ENCODE results near the gene TKT.

Gene TKT

DNA sequence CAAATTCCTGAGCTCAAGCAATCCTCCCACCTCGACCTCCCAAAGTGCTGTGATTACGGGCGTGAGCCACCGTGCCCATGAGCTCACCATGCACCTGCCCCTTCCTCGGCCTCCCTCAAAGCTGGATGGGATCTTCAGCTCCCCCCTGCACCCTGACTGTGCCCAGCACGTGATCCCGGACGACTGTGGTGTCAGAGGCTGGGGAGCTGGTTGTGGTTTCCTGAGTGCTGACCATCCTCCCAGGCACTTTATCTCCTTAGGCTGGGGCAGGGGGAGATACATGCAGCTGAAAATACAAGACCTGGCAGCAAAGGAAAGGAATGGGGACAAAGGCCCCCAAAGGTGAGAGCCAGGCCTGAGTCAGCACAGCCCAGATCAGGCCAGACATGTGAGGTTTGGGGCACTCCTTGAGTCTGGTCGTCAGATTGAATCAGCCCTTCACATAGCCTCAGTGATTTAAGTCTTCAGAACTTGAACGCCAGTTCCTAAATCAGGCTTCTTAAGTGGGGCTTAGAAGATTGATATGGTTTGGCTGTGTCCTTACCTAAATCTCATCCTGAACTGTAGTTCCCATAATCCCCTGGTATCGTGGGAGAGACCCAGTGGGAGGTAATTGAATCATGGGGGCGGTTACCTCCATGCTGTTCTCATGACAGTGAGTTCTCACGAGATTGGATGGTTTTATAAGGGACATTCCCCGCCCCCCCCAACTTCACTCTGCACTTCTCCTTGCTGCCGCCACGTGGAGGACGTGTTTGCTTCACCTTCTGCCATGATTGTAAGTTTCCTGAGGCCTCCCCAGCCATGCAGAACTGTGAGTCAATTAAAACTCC lies 59.0 kb downstream of the TKT start:
- Mint-ChIP-seq H3K27ac (peak overlapping the region; percentile 63), H3K4me1 (ENCODE audit: low read depth) (peaks cover 52% of the 10 kb centered on the region), H3K36me3 (ENCODE audit: low read depth) (peaks cover 25% of the 10 kb centered on the region), H3K27me3 (peaks cover 2% of the 10 kb centered on the region), H3K9me3 (no peaks in the 10 kb centered on the region), H3K4me3 (no peak overlapping the region)
- intact Hi-C loops (cut with micrococcal nuclease), result loop anchor here (1.0 to 5.0 kb wide), 3 partner anchors 34 to 82 kb away; partner anchors contain the start of gene PRKCD

DNA sequence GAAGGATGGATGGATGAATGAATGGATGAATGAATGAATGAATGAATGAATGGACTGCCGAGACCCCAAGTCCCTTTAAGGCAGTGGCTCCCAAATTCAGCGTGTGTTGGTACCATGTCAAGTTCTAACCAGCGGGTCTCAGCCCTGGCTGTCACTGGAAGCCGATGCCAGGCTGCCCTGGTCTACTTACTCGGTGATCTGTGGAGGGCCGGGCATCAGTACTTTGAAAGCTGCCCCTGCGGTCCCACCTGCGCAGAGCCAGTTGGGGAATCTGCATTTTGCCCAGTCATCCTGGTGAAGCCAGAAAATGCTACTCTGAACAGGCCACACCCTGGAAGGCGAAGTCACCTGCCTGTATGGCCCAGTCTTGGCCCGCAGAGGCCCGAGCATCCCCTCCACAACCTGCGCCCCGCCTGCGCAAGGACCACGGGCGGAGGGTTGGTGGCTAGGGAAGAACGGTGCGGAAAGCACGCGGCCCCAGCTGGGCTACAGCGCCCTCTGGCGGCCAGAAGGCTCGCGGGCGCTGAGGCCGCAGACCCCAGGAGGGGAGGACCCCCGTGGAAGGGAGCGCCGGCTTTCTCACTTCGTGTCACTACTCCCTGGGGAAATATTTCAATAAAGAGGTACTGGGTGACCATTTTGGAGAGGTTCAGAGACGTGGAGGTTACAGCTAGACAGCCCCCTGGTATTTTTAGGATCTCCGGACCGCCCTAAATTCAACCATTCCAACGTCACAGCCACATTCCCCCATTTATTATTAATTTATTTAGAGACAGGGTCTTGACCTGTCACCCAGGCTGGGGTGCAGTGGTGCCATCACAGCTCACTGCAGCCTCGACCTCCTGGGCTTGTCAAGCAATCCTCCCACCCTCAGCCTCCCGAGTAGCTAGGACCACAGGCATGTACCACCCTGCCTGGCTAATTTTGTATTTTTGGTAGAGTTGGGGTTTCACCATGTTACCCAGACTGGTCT lies 59.9 kb downstream of the TKT start:
- H3K27ac Mint-ChIP-seq, result peak overlapping the region; percentile 63
- intact Hi-C loops (cut with micrococcal nuclease), result loop anchor here (1.0 to 5.0 kb wide), 3 partner anchors 34 to 82 kb away; partner anchors contain the start of gene PRKCD
- no peak overlapping the region for H3K4me3 Mint-ChIP-seq
- H3K27me3 Mint-ChIP-seq, result peaks cover 2% of the 10 kb centered on the region
- H3K9me3 Mint-ChIP-seq, result no peaks in the 10 kb centered on the region
- H3K36me3 Mint-ChIP-seq (ENCODE audit: low read depth), result peaks cover 33% of the 10 kb centered on the region
- peaks cover 55% of the 10 kb centered on the region for H3K4me1 Mint-ChIP-seq (ENCODE audit: low read depth)

DNA sequence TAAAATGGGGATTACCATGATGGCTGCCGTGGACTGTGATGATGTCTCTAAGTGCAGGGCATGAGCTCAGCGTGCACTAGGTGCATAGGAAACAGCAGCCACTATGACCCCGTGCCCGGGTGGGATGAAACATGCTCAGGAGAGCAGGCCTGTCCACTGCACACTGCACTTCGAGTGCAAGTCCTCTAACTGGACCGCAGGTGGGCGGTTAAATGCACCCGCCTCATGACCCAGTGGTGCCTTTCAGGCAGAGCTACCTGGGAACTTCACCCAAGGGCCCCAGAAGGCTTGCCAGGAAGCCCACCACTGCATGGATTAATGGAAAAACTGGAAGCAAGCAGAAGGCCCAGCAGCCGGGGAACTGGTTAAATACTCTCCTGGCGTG lies 60.8 kb downstream of the TKT start:
- intact Hi-C loops (cut with micrococcal nuclease), result loop anchor here (5.0 kb wide), 1 partner anchor 33 kb away; the partner anchor contains the start of gene PRKCD
- Mint-ChIP-seq H3K27ac (no peak overlapping the region), H3K36me3 (ENCODE audit: low read depth) (peaks cover 41% of the 10 kb centered on the region), H3K9me3 (no peaks in the 10 kb centered on the region), H3K4me1 (ENCODE audit: low read depth) (peaks cover 63% of the 10 kb centered on the region), H3K4me3 (no peak overlapping the region), H3K27me3 (peaks cover 2% of the 10 kb centered on the region)

DNA sequence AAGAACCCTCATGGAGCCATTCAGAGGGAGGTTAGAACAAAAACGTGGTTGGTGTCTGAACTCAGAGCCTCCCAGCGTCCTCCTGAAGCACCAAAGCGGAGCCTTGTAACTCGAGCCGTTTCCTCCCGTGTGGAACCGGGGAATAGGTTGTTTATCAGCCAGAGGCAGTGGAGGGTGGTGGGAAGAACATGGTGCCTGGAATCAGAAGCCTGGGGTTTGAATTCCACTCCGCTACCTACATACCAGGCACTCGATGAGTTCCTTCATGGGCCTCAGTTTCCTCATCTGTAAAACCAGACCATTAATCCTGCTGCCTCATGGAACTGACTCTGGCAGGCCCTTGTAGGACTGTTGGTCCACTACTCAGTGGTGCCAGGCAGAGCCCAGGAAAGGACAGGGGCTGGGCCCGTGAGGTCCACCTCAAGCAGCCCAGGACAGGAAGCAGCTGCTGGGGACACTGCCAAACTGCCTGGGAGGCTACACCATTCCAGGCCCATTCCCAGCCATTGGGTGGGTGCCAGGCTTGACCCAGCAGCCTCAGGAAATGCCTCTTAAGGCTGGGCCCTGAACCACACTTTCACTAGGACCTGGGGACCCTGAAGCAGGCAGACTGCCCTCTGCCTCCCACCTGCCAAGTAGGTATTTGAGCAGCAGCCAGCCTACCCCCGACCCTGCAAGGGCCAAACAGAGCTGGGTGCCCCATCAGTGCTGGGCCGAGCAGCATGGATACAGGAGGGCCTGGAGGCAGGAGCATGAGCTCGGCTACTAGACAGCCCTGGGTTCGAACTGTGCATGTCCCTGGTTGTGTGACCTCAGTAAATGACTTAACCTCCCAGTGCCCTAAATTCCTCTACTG lies 61.4 kb downstream of the TKT start:
- H3K27ac Mint-ChIP-seq, result peak overlapping the region; percentile 29
- no peaks in the 10 kb centered on the region for H3K9me3 Mint-ChIP-seq
- H3K4me1 Mint-ChIP-seq (ENCODE audit: low read depth), result peaks cover 68% of the 10 kb centered on the region
- H3K4me3 Mint-ChIP-seq, result no peak overlapping the region
- H3K36me3 Mint-ChIP-seq (ENCODE audit: low read depth), result peaks cover 47% of the 10 kb centered on the region
- H3K27me3 Mint-ChIP-seq, result peaks cover 2% of the 10 kb centered on the region
- intact Hi-C loops (cut with micrococcal nuclease), result loop anchor here (5.0 kb wide), 1 partner anchor 32 kb away; the partner anchor contains the start of gene PRKCD

DNA sequence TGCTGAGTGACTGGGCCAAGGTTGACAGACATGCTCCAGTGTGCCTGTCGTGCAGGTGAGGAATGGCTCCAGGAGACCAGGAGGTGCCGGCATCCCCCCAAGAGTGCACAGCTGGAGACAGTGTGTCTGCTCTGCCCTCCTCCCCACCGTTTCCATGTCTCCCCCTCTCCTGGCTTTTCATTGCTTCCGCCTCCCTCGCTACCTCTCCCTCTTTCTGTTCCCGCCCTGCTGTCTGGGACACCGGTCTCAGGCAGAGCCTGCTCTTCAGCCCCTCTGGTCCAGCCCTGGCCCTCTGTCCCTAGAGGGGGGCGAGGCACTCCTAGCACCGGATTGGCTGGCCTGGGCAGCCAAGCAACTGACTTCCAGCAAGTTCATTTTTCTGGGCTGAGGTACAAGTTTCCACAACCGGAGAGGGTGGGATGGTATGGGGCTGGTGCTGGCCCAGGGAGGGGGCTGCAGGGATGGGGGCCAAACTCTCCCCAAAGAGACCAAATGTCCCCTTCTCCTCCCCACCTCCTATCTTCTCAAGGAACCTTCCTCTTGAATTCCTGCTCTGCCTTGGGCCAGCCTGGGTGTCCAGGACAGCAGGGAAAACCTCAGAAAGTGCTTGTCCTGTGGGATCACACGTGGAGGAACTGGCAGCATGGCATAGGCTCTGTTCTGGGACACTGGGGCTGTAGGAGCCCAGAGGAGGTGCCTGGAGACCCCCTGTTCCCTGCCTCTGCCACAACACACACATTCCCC lies 62.2 kb downstream of the TKT start:
- H3K27me3 Mint-ChIP-seq, result peaks cover under 1% of the 10 kb centered on the region
- H3K36me3 Mint-ChIP-seq (ENCODE audit: low read depth), result peaks cover 55% of the 10 kb centered on the region
- H3K9me3 Mint-ChIP-seq, result no peaks in the 10 kb centered on the region
- intact Hi-C loops (cut with micrococcal nuclease), result no loop called here
- H3K4me1 Mint-ChIP-seq (ENCODE audit: low read depth), result peaks cover 66% of the 10 kb centered on the region
- H3K4me3 Mint-ChIP-seq, result no peak overlapping the region
- peak overlapping the region; percentile 29 for H3K27ac Mint-ChIP-seq

DNA sequence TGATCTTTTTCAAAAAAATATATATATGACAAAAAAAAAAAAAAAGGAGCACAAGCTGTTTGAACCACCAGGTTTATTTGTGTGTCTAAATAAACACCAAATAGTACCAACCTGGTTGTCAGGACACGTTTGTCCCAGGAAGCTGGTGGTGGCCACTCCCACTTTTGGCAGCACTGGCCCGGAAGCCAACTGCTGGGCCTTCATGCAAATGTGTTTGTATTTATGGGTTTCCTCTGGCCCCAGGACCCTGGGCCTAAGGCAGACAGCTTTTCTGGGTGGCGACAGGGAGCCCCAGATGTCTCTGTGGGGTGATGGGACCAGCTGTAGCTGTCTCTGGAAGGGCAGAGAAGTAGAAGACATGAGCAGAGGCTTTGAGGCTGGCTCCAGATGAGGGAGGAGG lies 63.2 kb downstream of the TKT start:
- Mint-ChIP-seq H3K9me3 (no peaks in the 10 kb centered on the region), H3K27ac (no peak overlapping the region), H3K36me3 (ENCODE audit: low read depth) (peaks cover 65% of the 10 kb centered on the region), H3K27me3 (no peaks in the 10 kb centered on the region), H3K4me1 (ENCODE audit: low read depth) (peaks cover 59% of the 10 kb centered on the region), H3K4me3 (no peak overlapping the region)
- intact Hi-C loops (cut with micrococcal nuclease), result no loop called here

DNA sequence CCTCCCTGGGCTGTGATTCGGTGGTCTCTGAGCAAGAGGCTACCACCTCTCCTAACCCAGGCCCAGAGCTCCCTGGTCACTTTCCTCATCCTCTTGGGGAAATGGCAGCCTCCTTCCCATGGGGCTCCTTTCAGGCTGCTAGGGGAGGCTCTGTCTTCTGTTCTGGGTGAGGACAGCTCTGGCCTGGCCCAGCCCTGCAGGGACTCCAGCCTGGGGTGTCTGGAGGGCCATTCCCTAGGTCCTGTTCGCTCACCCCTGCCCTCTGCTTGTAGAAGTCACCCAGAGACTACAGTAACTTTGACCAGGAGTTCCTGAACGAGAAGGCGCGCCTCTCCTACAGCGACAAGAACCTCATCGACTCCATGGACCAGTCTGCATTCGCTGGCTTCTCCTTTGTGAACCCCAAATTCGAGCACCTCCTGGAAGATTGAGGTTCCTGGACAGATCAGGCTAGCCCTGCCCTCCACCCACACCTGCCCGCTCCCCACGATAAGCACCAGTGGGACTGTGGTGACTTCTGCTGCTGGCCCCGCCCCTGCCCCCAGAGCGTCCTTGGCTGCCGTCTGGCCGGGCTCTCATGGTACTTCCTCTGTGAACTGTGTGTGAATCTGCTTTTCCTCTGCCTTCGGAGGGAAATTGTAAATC lies 63.9 kb downstream of the TKT start:
- Mint-ChIP-seq H3K4me3 (no peak overlapping the region), H3K4me1 (ENCODE audit: low read depth) (peaks cover 60% of the 10 kb centered on the region), H3K9me3 (no peaks in the 10 kb centered on the region), H3K36me3 (ENCODE audit: low read depth) (peaks cover 72% of the 10 kb centered on the region), H3K27me3 (no peaks in the 10 kb centered on the region), H3K27ac (no peak overlapping the region)
- intact Hi-C loops (cut with micrococcal nuclease), result no loop called here

DNA sequence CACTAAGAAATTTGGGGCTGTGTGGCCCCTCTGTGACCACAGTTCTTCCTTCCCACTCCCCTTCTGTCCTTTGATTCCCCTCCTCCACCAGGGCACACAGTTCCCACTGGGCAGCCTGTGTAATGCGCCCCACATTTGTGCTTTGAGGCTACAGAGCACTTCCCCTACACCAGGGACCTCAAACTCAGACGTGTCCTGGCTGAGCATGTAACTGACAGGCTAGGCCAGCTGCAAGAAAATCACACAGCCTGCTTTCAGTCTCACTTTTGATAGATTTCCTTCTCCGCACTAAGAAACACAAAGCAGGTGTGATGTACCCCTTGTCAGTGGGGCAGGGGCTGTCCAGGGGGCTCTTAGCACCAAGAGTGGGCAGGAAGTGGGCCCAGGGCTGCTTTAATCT lies 65.2 kb downstream of the TKT start:
- H3K4me1 Mint-ChIP-seq (ENCODE audit: low read depth), result peaks cover 58% of the 10 kb centered on the region
- H3K9me3 Mint-ChIP-seq, result no peaks in the 10 kb centered on the region
- no peak overlapping the region for H3K4me3 Mint-ChIP-seq
- H3K27me3 Mint-ChIP-seq, result no peaks in the 10 kb centered on the region
- intact Hi-C loops (cut with micrococcal nuclease), result no loop called here
- H3K36me3 Mint-ChIP-seq (ENCODE audit: low read depth), result peaks cover 85% of the 10 kb centered on the region
- H3K27ac Mint-ChIP-seq, result no peak overlapping the region

DNA sequence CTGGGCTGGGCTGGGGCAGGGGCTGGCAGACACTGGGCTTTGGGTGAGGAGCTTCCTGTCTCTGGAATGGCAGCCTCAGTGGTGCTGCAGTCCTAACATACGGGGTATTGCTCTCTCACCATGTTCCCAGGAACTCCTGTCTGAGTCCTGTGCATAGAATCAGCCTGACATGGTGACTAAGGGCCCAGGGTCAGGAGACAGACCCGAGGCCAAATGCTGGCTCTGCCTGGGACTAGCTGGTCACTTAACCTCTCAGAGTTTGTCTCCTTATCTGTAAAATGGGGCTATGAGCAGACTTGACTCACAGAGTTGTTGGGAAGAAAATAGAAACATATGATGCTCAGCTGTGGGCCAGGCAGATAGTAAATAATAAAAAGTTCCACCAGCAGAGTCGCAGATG lies 66.5 kb downstream of the TKT start:
- intact Hi-C loops (cut with micrococcal nuclease), result no loop called here
- Mint-ChIP-seq H3K9me3 (no peaks in the 10 kb centered on the region), H3K4me1 (ENCODE audit: low read depth) (peaks cover 58% of the 10 kb centered on the region), H3K27ac (no peak overlapping the region), H3K4me3 (no peak overlapping the region), H3K36me3 (ENCODE audit: low read depth) (peaks cover 98% of the 10 kb centered on the region), H3K27me3 (no peaks in the 10 kb centered on the region)

DNA sequence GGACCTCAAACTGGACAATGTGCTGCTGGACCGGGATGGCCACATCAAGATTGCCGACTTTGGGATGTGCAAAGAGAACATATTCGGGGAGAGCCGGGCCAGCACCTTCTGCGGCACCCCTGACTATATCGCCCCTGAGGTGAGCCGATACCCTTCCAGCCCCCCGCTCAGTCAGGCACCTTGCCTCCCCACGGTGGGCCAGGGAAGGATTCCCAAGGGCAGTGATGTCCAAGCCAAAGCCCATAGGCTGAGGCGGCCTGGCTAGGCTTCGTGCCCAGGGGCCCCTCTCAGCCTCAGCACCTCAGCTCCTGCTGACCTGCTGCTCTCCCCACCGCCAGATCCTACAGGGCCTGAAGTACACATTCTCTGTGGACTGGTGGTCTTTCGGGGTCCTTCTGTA lies 67.1 kb downstream of the TKT start:
- Mint-ChIP-seq H3K4me1 (ENCODE audit: low read depth) (peaks cover 57% of the 10 kb centered on the region), H3K27ac (no peak overlapping the region), H3K9me3 (no peaks in the 10 kb centered on the region), H3K4me3 (no peak overlapping the region), H3K27me3 (no peaks in the 10 kb centered on the region), H3K36me3 (ENCODE audit: low read depth) (peaks cover 98% of the 10 kb centered on the region)
- intact Hi-C loops (cut with micrococcal nuclease), result no loop called here

DNA sequence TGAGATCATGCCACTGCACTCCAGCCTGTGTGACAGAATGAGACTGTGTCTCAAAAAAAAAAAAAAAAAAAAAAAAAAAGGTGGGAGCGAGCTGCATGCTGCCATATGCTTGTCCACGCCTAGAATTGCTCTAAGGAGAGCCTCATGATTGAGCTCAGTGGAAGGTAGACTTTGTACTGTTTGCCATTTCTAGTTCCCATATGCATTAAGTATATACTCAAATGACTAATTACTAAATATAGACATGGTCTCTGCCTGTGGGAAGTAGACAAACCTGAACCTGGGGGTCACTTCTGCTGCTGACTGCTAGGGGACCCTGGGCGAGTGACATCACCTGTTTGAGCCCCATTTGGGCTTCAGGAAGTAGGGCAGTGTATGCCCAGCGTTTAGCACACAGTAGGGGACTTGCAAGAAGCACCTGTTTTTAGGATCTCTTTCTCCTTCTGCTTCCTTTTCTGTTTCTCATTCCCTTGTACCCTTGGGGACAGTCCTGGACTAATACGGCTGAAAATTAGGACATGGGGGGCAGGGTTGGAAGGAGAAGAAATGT lies 67.6 kb downstream of the TKT start:
- H3K27ac Mint-ChIP-seq, result no peak overlapping the region
- H3K9me3 Mint-ChIP-seq, result no peaks in the 10 kb centered on the region
- peaks cover 98% of the 10 kb centered on the region for H3K36me3 Mint-ChIP-seq (ENCODE audit: low read depth)
- H3K4me1 Mint-ChIP-seq (ENCODE audit: low read depth), result peaks cover 53% of the 10 kb centered on the region
- no peaks in the 10 kb centered on the region for H3K27me3 Mint-ChIP-seq
- no peak overlapping the region for H3K4me3 Mint-ChIP-seq
- intact Hi-C loops (cut with micrococcal nuclease), result no loop called here

DNA sequence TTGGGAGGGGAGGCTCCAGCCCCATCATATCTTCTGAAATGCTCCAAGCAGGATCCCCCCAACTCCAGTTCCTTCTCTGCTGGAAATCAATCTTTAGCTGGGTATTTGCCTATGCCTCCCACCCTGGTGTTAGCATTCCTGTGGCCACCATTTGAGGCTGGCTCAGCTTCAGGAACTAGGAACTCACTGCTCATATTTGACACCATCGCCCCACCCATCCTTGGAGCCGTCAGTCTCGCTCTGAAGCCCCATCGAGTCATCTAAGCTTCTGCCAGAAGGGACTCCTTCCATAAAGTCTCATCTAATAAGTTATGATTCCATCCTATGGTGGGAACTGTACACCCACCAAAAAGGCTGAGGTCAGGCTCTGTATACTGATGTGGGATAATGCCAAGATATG lies 68.4 kb downstream of the TKT start:
- intact Hi-C loops (cut with micrococcal nuclease), result no loop called here
- peaks cover 53% of the 10 kb centered on the region for H3K4me1 Mint-ChIP-seq (ENCODE audit: low read depth)
- peaks cover 98% of the 10 kb centered on the region for H3K36me3 Mint-ChIP-seq (ENCODE audit: low read depth)
- H3K27ac Mint-ChIP-seq, result no peak overlapping the region
- no peak overlapping the region for H3K4me3 Mint-ChIP-seq
- no peaks in the 10 kb centered on the region for H3K9me3 Mint-ChIP-seq
- no peaks in the 10 kb centered on the region for H3K27me3 Mint-ChIP-seq

Data from dendritic cell treated with granulocyte-macrophage colony-stimulating factor and Interleukin-4, amounts not matched to agents 40 ng/mL and 50 ng/mL, for 4 days (primary cell).